HepG2 (cell line): ENCODE measurements around the gene COPS7B. TPM values are rescaled to one million over a fixed set of nuclear protein-coding genes. Genes with fewer than 3 reads are reported as not detected.

ENCODE experiments used
- BHLHE40 ChIP-seq: IDR thresholded peaks from 2 replicates; pipeline ENCODE4 v1.6.1; 2011; ENCODE audit warnings: low read length, improper control_type of control experiment
- E2F5 ChIP-seq: sonication (generic); formaldehyde crosslinking; conservative IDR thresholded peaks from 2 replicates; pipeline ENCODE4 v1.4.0; 2020; ENCODE audit warnings: missing genetic modification reagents
- ELF1 ChIP-seq: sonication (generic); formaldehyde crosslinking; IDR thresholded peaks from 2 replicates; pipeline ENCODE4 v1.4.0; 2020; ENCODE audit warnings: missing genetic modification reagents
- HNF1B ChIP-seq: sonication (generic); formaldehyde crosslinking; IDR thresholded peaks from 2 replicates; pipeline ENCODE4 v1.5.1; 2020; ENCODE audit warnings: mild to moderate bottlenecking, moderate library complexity, missing genetic modification reagents
- MAFK ChIP-seq, 2 experiments: IDR thresholded peaks in 1 of 2; conservative IDR thresholded peaks in 1 of 2; 2 replicates each; pipeline ENCODE4 v1.6.1; 2011; ENCODE audit warnings: improper control_type of control experiment in 2 of 2, low read length in 2 of 2
- NR2F6 ChIP-seq, 2 experiments: IDR thresholded peaks; 2 replicates each; pipeline ENCODE4 v1.6.1; 2016; ENCODE audit warnings: antibody characterized with exemption in 1 of 2, mild to moderate bottlenecking in 1 of 2
- POLR2AphosphoS2 ChIP-seq: IDR thresholded peaks from 2 replicates; pipeline ENCODE4 v1.6.1; 2011; ENCODE audit warnings: low read depth, low read length, improper control_type of control experiment
- SRY ChIP-seq: sonication (generic); formaldehyde crosslinking; IDR thresholded peaks from 2 replicates; pipeline ENCODE4 v1.8.0; 2022; ENCODE audit warnings: mild to moderate bottlenecking, missing genetic modification reagents
- TCF12 ChIP-seq, 2 experiments: fragments of 450-650 bp in 1 of 2; sonication (generic) in 1 of 2; formaldehyde crosslinking in 1 of 2; IDR thresholded peaks; 2 replicates each; pipeline versions ENCODE4 v1.6.1 to v1.8.0; 2017 to 2022; ENCODE audit warnings: antibody characterized with exemption in 1 of 2, mild to moderate bottlenecking in 1 of 2, missing genetic modification reagents in 1 of 2, moderate library complexity in 1 of 2
- THAP11 ChIP-seq: IDR thresholded peaks from 2 replicates; pipeline ENCODE4 v1.6.1; 2016; ENCODE audit warnings: missing biosample characterization, missing genetic modification reagents
- TIGD3 ChIP-seq: sonication (generic); formaldehyde crosslinking; IDR thresholded peaks from 2 replicates; pipeline ENCODE4 v1.5.1; 2020; ENCODE audit warnings: mild to moderate bottlenecking, missing genetic modification reagents, borderline replicate concordance
- ZC3H4 ChIP-seq: sonication (generic); formaldehyde crosslinking; IDR thresholded peaks from 2 replicates; pipeline ENCODE4 v1.4.0; 2020; ENCODE audit warnings: missing genetic modification reagents, borderline replicate concordance
- ZNF205 ChIP-seq: IDR thresholded peaks from 2 replicates; pipeline ENCODE4 v1.6.1; 2018; ENCODE audit warnings: missing biosample characterization, missing genetic modification reagents
- ZNF225 ChIP-seq: sonication (generic); formaldehyde crosslinking; IDR thresholded peaks from 2 replicates; pipeline ENCODE4 v1.4.0; 2020; ENCODE audit warnings: mild to moderate bottlenecking, missing genetic modification reagents
- ZNF260 ChIP-seq: sonication (generic); formaldehyde crosslinking; IDR thresholded peaks from 2 replicates; pipeline ENCODE4 v1.4.0; 2020; ENCODE audit warnings: missing genetic modification reagents, low read depth, mild to moderate bottlenecking, borderline replicate concordance
- ZNF503 ChIP-seq: sonication (generic); formaldehyde crosslinking; IDR thresholded peaks from 2 replicates; pipeline ENCODE4 v1.4.0; 2020; ENCODE audit warnings: missing genetic modification reagents
- ZNF546 ChIP-seq: sonication (generic); formaldehyde crosslinking; conservative IDR thresholded peaks from 2 replicates; pipeline ENCODE4 v1.8.1; 2023; ENCODE audit warnings: mild to moderate bottlenecking, missing genetic modification reagents
- ZNF576 ChIP-seq: sonication (generic); formaldehyde crosslinking; IDR thresholded peaks from 2 replicates; pipeline ENCODE4 v1.4.0; 2020; ENCODE audit warnings: mild to moderate bottlenecking, missing genetic modification reagents
- ZNF672 ChIP-seq: sonication (generic); formaldehyde crosslinking; IDR thresholded peaks from 2 replicates; pipeline ENCODE4 v1.8.1; 2022; ENCODE audit warnings: missing genetic modification reagents
- ZNF879 ChIP-seq: sonication (generic); formaldehyde crosslinking; IDR thresholded peaks from 2 replicates; pipeline ENCODE4 v1.8.1; 2023; ENCODE audit warnings: missing genetic modification reagents
- ZSCAN31 ChIP-seq: sonication (generic); formaldehyde crosslinking; IDR thresholded peaks from 2 replicates; pipeline ENCODE4 v1.5.0; 2020; ENCODE audit warnings: low read depth, mild to moderate bottlenecking, missing genetic modification reagents
- polyA plus RNA-seq, 8 experiments: library from polyadenylated mRNA; depleted of rRNA in 3 of 8; stranded (reverse) in 7 of 8; unstranded in 1 of 8; fragments of >200 nt; fragmentation: Illumina TruSeq in 4 of 8; extraction: Trizol in 4 of 8; gene quantifications; 2 replicates each; pipeline versions ENCODE4 v1.2.1 to v1.2.3, GENCODE V29; 2011 to 2016; ENCODE audit warnings: low read depth in 4 of 8, missing spikeins in 1 of 8, mixed read lengths in 1 of 8; ENCODE audit not compliant: insufficient read depth in 1 of 8
- total RNA-seq, 5 experiments: library from RNA; depleted of rRNA; stranded (reverse); fragments of >200 nt; fragmentation: Illumina TruSeq; extraction: Trizol; gene quantifications; 2 replicates each; pipeline ENCODE4 v1.2.3, GENCODE V29; 2016; ENCODE audit warnings: low read depth in 1 of 5

COPS7B gene
- total and polyA plus RNA-seq, 2 of the 13 experiments (the other 11 are each of a cell fraction or from before 2014, with no cell fraction given) = 30.6 to 62.7 TPM

GRCh38 chr2:231786177-231786916 lies at the start of gene COPS7B (continued):
- peak; percentile 78 for TF ChIP-seq HNF1B (CRISPR knock-in tag)
- TF ChIP-seq NR2F6 (IDR thresholded peaks at IDR 0.05) = no peak
- peak; percentile 85; the same call in 1 of the 2 replicates for TF ChIP-seq NR2F6 (CRISPR knock-in tag; IDR thresholded peaks at IDR 0.05)
- peak in 1 of 2 experiments; percentile 74; a peak in 2 of 4 replicates for TF ChIP-seq MAFK (conservative IDR thresholded peaks at IDR 0.05 in 1 of 2, IDR thresholded peaks at IDR 0.05 in 1 of 2; ENCODE audit: low read length in 2 of 2)
- peak; percentile 93 for TF ChIP-seq ZNF225 (CRISPR knock-in tag)
- TF ChIP-seq ZNF205 (CRISPR knock-in tag) = peak; percentile 98
- no peak for TF ChIP-seq TCF12 (IDR thresholded peaks at IDR 0.05)
- TF ChIP-seq TCF12 (CRISPR knock-in tag; IDR thresholded peaks at IDR 0.05) = 0 out of 2 replicates have a peak, but pooled peaks have one; percentile 53
- TF ChIP-seq ZNF260 = no peak
- TF ChIP-seq ZNF503 (CRISPR knock-in tag) = peak; percentile 68; the same call in 1 of the 2 replicates
- TF ChIP-seq E2F5 (CRISPR knock-in tag) = peak; percentile 89
- TF ChIP-seq ELF1 = peak; percentile 89
- TF ChIP-seq ZC3H4 (CRISPR knock-in tag) = peak; percentile 59; the same call in 1 of the 2 replicates
- TF ChIP-seq ZNF546 (CRISPR knock-in tag) = peak; percentile 92
- peak; percentile 98 for TF ChIP-seq THAP11 (CRISPR knock-in tag)
- peak; percentile 97 for TF ChIP-seq BHLHE40
- no peak for TF ChIP-seq POLR2AphosphoS2
- TF ChIP-seq SRY (CRISPR knock-in tag) = peak; percentile 71; the same call in 1 of the 2 replicates
- TF ChIP-seq ZNF879 (CRISPR knock-in tag) = no peak
- TF ChIP-seq TIGD3 (CRISPR knock-in tag) = 0 out of 2 replicates have a peak, but pooled peaks have one; percentile 62
- no peak for TF ChIP-seq ZNF576 (CRISPR knock-in tag)
- no peak for TF ChIP-seq ZNF672 (CRISPR knock-in tag)
- TF ChIP-seq ZSCAN31 (CRISPR knock-in tag) = peak; percentile 99
